GM15510 (cell line): ENCODE data around the gene KMT5B.

Experiments
- POLR2A ChIP-seq: IDR thresholded peaks from 3 replicates; pipeline ENCODE4 v1.6.1; 2011; ENCODE audit warnings: borderline replicate concordance; ENCODE audit not compliant: insufficient read length; ENCODE audit errors: extremely low read depth

The KMT5B gene

DNA sequence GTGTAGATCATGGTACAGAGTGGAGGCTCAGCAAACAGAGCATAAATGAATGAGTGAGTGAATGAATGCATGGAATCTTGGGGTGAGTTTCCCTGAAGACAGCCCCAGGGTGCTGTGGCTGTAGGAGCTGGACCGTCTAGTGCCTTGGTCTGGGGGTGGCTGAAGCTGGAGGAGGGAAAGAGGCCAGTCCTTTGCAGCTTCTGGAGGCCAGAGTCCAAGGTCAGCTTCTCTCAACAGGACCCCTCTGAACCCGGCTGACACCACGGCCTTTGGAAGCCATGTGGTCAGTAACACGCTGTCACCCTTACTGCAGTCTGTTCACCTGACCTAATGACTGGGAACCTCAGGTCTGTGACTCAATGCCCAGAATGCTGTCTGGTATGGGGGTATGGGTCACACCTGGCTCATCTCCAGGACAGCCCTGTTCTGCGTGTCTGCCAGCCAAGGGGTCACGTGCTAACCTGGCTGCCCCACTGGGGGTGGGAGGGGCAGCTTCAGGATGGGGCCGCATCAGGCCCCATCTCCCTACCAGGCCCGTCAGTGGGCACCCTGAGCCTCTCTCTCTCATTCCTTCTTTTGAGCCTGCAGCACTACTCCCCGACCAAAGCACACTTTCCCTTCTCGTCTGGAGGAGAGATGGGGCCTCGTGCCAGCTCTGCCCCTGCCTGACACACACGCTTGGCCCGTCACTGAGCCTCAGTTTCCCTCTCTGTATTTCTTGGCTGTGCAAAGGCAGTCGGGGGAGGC is 67.8 kb downstream of the KMT5B start:
- no peak for TF ChIP-seq POLR2A

DNA sequence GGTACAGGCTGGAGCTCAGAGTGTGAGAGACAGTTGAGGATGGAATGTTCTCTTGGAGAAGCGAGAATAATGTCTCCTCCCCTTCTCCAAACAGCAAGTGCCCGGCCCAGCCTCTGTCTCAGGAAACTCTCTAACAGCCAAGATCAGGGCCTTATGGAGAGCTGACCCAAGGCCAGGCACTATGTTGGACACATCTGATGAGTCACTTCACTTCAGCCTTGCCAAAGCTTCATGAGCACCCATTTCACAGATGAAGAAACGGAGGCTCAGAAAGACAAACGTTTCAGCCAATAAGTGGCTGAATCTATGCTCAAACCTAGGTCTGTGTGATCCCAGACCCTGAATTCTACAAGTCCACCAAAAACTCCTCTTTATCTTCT is 69.8 kb downstream of the KMT5B start:
- no peak for TF ChIP-seq POLR2A

- TF ChIP-seq POLR2A = no peak
These were observed 70.4 kb downstream of the KMT5B start for GRCh38 chr11:68142441-68143309.

DNA sequence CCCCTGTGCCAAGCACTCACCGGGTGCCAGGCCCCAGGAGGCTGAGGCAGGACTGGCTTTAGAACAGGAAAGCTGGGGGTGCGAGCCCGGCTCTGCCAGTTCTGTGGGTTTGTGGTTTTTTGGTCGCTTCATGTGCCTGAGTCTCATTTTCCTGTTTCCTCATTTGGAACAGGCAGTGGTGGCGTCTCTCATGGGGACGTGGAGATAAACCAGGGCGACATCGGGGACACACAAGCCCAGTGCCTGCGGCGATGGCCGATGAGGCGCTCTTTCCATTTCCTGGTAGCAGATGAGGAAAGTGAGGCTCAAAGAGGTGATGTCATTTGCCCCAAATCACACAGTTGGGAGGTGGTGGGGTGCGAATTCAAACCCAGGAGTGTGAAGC is 71.1 kb downstream of the KMT5B start:
- no peak for TF ChIP-seq POLR2A

- no peak for TF ChIP-seq POLR2A
These were observed 71.7 kb downstream of the KMT5B start for GRCh38 chr11:68141246-68142027.

DNA sequence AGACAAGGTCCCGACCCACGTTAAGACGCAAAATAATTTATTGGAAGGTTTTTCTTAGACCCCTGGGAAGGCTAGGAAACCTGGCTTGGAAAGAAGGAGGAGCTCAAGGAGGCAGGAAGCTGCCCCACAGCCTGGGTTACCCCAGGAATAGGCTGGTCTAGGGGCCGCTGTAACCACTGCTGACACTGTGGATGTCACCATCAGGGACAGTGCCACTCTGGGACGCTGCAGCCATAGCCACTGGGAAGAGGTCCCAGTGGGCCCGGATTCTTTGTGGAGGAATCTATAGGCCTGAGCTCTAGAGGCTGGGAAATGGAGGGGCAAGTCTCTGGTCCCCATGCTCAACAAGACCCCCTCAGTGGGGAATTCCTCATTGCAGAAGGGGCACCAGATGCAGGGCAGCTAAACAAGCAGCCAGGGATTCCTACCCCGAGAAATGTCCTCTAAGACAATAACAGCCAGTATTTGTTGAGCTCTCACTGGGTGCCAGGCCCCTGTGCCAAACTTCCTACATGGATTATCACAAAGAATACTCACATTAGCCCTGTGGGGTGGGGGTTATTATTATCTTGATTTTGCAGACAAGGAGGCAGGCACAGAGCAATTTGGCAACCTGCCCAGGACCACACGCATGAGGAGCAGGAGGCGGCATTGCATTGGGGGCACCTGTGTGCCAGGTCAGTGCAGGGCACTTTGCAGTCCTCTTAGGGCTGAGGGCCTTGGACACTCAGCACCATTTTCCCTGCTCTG is 72.4 kb downstream of the KMT5B start:
- no peak for TF ChIP-seq POLR2A

DNA sequence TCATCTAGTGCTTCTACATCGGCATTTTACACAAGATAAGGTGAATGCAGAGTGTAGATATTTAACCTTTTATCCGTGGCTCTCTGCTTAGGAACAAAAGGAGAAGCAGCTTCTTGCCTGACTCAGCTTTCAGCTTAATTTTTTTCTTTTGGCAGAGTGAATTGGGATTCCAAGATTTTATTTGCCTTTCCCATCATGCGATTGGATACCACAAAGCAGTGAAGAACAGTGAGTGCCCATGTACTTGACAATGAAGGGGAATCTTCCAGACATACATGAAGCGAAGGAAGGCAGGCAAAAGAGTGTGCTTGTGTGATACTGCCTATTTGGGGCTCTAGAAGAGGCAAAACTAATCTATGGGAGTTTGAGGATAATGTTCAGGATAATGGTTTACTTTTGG is 74.9 kb downstream of the KMT5B start:
- TF ChIP-seq POLR2A = no peak

GRCh38 chr11:68137833-68138232 is 75.3 kb downstream of the KMT5B start:
- TF ChIP-seq POLR2A = no peak

- TF ChIP-seq POLR2A = no peak
These were observed 76.2 kb downstream of the KMT5B start for GRCh38 chr11:68136866-68137265.

- TF ChIP-seq POLR2A = no peak
These were observed 77.9 kb downstream of the KMT5B start for GRCh38 chr11:68135161-68135560.

DNA sequence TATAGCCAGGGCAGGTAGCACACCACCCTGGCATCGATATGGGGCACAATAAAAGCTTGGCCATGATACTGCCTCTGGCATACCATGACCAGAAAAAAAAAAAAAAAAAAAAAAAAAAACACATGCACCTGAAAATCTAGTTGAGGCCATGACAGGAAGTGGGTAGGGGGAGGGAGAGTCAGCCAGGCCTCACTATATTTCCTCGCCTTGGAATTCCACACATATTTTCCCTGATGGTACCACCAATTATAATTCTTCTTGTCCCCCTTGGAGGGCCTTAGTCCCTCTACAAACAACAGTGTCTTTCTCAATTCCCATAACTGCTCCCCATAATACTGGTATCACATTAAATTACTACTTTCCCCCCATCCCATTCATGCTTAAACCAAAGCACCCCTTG is 79.3 kb downstream of the KMT5B start:
- TF ChIP-seq POLR2A = no peak

- no peak for TF ChIP-seq POLR2A
These were observed 83.0 kb downstream of the KMT5B start for GRCh38 chr11:68130121-68130520.

- no peak for TF ChIP-seq POLR2A
These were observed 84.3 kb downstream of the KMT5B start for GRCh38 chr11:68128682-68129327.
